HG02763 (cell line): ENCODE measurements around the gene ETHE1.
A peak's percentile ranks its signal among the peaks of the same experiment; 100 is the strongest.
"Not testable (repeated sequence)": the region's sequence is repeated elsewhere in the genome, so short reads cannot be mapped to it uniquely, and the experiment has no call there.

Experiments used
- ATAC-seq: cut with Tn5 transposase; IDR thresholded peaks from one replicate; pipeline ENCODE4 v1.9.1; 2021; ENCODE audit warnings: mild to moderate bottlenecking, moderate library complexity; ENCODE audit not compliant: unreplicated experiment

The ETHE1 gene

DNA sequence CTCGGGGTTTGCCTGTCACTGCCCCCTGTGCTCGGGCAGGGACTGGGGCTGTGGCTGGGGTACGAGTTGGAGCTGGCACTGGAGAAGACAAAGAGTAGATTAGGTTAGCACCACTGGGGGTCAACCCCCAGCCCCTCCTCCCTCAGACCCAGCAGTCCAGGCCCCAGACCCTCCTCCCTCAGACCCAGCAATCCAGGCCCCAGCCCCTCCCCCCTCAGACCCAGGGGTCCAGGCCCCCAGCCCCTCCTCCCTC is 25.1 kb upstream of the ETHE1 start:
- ATAC-seq: no peak

DNA sequence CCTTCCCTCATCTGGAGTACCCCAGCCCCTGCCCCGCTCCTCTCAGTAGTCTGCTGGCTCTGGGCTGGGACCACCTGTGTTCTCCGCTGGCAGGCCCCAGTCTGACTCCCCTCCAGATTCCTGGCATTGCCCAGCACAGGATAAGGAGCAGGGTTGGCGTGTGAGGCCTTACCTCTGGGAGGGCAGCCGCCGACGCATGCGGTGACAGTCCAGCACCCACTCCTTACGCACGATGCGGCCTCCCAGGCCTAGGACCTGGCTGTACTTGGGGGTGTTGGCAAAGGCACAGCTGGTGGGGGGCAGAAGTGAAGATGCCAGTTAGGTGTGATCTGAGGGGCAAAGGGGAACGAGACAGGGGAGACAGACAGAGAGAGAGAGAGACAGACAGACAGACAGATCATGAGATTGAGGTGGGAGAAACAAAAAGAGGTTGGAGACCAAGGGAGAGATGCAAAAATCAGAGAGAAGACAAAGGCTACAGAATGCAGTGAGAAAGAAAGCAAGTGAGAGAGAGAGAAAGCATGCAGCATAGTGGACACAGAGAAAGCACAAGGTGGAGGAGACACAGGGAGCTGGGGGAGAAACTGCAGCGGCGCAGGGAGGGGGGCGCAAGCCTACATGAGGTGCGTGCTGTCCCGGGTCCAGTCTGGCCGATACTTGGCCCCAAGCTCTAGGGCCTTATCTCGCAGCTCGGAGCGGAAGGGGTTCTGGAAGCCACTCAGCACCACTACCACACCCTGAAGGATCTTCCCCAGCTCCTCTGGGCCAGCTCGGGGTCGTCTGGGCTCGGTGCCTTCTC is 24.6 kb upstream of the ETHE1 start:
- ATAC-seq: no peak

DNA sequence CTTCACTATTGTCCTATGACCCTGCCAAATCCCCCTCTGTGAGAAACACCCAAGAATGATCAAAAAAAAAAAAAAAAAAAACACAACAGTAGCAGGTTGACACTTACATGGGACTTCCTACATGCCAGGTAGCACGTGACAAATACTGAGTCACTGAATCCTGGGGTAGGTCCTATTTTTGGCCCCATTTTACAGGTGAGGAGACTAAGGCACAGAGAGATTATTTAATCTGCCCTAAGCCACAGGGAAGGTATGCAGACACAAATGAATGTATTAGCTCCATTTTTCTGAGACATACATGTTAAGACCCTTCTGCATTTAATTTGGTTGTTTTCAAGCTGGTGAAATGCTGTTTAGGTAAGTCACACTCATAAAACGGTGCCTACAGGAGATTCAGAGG is 21.7 kb upstream of the ETHE1 start:
- ATAC-seq: no peak

DNA sequence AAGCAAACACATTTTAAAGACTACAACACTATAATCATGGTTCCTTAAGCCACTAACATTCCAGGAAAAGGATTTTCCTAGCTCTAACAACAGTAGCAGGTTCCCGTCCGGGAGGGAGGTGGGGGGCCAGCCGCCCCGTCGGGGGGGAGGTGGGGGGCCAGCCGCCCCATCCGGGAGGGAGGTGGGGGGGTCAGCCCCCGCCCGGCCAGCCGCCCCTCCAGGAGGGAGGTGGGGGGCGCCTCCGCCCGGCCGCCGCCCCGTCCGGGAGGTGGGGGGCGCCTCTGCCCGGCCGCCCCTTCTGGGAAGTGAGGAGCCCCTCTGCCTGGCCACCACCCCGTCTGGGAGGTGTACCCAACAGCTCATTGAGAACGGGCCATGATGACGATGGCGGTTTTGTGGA is 20.9 kb upstream of the ETHE1 start:
- ATAC-seq: not testable (repeated sequence)

DNA sequence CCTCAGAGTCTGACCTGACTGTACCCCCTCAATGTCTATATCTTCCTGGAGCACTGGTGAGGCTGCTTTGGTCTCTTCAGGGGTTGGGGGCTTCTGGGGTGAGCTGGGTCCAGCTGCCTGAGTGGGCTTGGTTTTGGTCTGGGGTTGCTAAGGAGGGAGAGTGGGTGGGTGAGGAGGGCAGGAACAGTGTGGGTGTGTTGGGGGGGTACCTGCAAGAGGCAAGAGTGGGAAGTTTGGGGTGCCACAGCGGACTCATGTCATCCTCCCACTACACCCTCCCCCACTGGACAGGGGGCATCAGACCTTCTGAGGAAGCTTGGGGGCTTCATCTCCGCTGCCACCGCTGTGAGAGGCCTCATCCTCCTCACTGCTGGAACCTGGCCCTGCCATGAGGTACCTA is 19.6 kb upstream of the ETHE1 start:
- no peak for ATAC-seq

DNA sequence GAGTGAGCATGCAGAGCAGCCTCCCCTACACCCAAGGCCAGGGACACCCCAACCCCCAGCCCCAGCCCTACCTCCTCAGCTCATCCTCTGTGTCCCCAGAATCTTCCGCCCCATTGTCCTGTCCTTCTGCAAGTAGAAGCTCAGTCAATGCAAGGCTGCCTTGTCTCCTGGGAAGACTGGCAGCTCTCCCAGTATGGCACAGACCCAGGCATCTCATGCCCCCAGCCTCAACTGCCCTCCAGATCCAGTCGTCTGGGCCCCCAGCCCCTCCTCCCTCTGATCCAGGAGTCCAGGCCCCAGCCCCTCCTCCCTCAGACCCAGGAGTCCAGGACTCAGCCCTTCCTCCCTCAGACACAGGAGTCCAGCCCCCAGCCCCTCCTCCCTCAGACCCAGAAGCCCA is 19.0 kb upstream of the ETHE1 start:
- ATAC-seq: no peak

DNA sequence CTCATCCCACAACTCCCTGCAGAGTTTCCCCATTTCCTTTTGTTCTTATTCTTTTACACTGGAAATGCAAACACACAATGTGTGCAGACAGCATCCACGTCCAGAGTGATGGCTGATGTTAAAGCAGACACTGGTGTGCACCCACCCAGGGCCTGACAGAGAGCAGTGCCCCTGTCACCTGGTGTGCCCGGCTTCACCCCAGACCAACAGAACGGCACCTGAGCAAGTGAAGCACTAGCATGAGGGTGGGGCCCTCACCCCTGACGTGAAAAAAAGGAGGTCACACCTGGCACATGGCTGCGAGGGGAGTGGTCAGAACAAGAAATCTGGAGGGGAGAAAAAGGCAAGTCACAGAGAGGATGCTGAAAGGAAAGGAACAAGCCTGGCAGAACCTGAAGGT is 18.3 kb upstream of the ETHE1 start:
- ATAC-seq: no peak

DNA sequence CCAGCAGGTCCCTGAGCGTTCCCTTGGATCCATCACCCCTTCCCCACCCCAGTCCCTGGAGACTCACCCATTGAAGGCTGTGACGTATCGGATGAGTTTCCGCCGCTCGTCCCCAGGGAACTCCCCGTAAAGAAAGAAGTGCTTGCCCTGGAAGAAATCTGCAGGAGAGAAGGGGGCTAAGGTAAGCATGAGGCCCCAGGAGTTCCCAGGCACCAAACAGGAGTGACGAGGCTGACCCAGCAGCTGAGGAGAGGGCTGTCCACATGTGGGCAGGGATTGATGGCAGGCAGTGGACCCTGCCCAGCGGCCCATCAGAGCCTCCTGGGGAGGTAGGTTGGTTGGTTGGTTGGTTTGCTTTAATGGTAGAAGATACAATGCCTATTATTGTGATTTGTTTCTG is 17.1 kb upstream of the ETHE1 start:
- ATAC-seq: no peak

DNA sequence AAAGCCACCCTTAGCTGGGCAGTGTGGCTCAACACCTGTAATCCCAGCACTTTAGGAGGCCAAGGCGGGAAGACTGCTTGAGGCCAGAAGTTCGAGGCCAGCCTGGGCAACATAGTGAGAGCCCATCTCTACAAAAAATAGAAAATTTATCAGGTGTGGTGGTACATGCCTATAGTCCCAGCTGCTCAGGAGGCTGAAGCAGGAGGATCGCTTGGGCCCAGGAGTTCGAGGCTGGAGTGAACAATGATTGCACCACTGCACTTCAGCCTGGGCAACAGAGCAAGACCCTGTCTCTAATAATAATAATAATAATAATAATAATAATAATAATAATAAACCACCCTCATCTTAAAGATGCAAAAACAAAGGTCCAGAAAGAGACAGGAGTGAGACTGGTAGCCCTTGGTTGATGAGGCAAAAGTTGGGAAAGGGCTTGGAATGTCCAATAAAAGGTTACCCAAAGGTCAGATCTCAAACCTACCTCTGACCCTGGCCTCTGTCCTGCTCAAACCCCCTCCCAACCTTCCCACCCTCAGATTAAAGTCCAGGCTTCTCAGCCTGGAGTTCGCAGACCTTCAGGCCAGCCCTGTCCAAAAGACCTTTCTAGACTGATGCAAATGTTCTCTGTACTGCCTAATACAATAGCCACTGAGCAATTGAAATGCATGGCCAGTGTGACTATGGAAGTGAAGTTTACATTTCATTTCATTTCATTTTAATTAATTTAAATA is 15.1 kb upstream of the ETHE1 start:
- ATAC-seq: no peak

DNA sequence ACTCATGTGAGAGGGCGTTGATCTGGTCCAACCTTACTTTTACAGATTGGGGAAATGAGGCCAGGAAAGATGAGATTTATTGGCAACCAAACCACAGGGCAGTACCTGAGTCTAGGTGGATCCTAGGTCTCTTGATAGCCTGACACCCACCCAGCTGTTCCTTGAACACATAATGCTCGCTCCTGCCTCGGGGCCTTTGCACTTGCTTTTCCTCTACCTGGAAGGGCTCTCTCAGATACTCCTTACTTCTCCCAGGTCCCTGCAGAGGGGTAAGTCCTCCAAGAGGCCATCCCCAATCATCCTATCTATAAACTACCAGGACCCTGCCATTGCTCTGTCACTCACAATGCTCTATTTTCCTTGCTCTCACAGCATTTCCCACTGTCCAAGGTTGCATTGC is 13.4 kb upstream of the ETHE1 start:
- ATAC-seq: no peak

DNA sequence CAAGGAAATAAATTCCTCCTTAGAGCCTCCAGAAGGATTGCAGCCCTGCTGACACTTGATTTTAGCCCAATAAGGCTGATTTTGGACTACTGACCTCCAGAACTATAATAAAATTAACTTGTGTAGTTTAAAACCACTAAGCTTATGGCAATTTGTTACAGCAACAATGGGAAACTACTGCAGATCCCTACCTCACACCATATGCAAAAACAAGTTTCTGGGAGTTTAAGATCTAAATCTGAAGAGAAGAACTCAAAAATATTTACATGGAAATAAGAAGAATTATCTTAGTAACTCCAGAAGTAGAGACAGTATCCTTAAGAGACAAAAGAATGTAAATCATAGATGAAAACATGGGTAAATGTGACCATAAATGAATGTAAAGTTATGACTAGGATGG is 11.9 kb upstream of the ETHE1 start:
- no peak for ATAC-seq

DNA sequence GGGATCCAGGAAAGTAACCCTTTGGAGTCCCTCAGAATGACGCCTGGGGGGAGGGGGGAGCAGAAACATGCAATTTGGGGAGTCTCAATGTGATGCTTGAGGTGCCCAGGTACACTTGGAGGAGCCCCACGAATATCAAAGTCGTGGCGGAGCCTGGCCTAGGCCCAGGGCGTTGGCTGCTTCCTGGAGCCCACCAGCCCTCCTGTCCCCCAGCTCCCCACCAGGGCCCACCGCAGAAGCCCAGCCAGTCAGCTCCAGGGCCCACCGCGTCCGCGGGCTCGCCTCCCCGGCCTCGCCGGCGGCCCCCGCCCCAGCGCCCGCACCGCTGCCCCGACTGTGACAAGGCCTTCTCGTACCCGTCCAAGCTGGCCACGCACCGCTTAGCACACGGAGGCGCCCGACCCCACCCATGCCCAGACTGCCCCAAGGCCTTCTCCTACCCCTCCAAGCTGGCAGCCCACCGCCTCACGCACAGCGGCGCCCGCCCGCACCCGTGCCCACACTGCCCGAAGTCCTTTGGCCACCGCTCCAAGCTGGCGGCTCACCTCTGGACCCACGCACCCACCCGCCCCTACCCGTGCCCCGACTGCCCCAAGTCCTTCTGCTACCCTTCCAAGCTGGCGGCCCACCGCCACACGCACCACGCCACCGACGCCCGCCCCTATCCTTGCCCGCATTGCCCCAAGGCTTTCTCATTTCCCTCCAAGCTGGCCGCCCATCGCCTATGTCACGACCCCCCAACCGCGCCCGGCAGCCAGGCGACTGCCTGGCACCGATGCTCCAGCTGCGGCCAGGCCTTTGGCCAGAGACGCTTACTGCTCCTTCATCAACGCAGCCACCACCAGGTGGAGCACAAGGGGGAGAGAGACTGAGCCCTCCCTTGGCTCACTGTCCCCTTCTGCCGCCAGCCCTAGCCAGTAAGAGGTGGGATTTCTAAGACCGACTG is 8.1 kb upstream of the ETHE1 start:
- no peak for ATAC-seq

DNA sequence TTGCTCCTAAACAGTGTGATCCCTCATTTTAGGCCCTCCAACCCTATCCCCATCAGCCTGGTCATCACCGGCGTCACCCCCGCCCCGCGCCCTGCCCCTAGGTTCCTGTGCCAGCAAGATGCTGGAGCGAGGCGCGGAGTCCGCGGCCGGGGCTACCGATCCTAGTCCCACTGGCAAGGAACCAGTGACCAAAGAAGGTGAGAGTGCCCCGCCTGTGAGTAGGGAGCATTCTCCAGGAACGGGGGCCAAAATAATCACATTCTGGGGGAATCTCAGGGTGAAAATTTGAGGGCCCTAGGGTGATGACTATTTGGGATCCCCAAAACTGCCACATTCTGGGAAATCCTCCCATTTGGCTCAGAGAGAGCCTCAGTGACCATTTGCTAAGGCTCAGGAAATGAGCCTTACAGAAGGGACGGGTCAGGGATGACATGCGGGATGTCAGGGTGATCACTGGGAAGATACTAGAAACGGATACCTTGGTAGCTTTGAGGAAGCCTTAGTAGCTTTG is 7.4 kb upstream of the ETHE1 start:
- ATAC-seq: no peak

DNA sequence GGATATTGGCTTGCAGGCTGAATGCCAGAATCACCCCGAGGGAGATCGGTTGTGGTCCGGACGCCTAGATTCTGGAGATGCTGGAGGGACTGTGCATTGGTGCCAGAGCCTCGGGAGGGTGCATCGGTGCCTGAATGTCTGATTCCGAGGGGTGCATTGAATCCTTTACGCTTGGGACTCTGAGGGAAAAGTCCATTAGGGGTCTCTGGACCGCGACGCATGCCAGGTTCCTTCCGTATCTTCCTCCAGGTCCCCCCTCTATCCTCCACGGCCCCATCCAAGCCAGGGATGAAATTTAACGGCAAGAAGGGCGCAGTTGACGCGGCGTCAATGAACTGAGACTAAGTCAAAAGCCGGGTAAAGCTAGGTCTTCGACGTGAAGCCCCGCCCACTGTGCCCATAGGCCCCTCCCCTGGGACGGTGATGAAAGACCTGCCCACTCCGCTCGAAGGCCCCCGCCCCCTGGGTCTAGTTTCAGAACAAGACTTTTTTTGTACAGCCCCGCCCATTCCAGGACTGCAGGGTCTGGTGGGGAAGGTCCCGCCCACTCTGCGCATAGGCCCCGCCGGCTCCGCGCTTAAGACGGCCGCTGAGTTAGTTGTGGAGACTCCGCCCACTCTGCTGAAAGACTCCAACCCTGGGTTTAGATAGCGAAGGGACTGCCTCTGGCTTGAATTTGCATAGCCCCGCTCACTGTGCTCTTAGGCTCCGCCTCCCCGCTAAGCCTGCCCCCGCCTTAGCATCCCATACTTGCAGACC is 6.7 kb upstream of the ETHE1 start:
- ATAC-seq: no peak

DNA sequence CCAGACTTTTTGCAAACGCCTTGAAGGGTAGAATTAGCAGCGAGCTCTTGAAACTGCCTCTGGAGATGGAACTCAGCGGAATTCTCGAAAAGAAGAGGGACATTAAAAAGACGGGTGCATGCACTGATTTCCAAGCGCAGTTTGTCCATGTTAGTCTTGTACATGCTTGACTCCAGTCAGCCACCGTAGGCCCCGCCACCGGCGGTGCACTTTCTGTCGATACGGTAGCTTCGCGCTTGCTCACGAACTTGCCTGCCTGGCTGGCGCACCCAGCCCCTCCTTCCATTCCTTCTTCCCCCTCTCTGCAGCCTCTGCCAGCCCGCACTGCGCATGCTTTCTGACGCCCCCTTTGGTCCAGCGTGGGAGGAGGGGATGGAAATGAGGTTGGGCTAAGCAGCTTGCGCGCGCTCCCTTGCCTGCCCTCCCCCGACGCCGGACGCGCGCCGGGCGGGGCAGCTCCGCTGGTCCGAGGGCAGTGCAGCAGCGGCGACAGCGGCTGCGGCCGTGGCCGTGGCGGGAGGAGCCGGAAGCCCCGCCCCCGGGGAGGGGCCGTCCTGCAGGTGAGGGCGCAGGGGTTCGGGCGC is 6.1 kb upstream of the ETHE1 start, which contains the start of gene ZNF575:
Gene ZNF575 (plus strand): TSS at position 227 of the 584 bp plus-strand sequence. CDS start 1,235 bp downstream, outside the sequence.
- peak; percentile 60 for ATAC-seq

DNA sequence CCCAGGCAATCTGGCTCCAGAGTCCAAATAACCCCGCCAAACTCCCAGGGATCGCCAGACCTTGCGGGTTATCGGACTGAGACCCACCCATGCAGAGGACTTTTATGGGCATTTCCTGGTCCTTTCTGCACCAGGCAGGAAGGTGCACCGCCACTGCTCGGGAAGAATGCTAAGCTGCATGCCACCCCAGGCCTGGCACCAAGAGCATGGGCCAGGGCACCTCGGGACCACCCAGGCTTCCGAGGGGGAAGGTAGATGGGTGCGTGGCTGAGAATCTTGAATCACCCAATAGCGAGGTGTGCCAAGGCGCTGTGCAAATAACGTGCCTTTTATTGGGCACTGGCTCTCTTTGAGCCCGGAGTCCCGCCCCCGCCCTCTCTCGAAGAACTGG is 5.6 kb upstream of the ETHE1 start:
- peak; percentile 17 for ATAC-seq

DNA sequence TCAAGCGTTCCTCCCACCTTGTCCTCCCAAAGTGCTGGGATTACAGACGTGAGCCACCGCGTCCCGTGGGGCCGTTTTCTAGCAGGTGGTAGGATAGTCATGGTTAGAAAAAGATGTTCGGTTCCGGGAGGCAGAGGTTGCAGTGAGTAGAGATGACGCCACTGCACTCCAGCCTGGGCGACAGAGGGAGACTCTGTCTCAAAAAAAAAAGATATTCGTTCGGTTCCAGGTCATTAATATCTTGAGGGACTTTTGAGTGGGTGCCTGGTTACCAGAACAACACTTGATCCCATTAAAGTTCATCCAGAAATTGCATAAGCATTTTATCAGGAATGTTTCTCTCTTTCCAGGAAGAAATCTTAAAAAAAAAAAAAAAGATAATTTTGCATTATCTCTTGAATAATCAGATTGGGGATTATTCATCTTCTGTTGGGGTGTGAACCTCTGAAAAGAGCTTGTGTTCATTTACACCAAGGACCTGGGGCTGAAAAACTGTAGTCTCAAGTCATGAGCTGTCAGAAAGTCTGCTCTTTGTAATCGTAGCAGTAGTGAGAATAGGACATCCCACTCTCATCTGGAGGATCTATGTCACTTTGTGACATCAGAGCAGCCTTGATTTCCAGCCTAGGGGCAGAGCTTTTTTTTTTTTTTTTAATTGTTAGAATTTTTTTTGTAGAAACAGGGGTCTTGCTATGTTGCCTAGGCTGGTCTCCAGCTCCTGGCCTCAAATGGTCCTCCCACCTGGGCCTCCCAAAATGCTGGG is 1.0 kb upstream of the ETHE1 start:
- no peak for ATAC-seq

DNA sequence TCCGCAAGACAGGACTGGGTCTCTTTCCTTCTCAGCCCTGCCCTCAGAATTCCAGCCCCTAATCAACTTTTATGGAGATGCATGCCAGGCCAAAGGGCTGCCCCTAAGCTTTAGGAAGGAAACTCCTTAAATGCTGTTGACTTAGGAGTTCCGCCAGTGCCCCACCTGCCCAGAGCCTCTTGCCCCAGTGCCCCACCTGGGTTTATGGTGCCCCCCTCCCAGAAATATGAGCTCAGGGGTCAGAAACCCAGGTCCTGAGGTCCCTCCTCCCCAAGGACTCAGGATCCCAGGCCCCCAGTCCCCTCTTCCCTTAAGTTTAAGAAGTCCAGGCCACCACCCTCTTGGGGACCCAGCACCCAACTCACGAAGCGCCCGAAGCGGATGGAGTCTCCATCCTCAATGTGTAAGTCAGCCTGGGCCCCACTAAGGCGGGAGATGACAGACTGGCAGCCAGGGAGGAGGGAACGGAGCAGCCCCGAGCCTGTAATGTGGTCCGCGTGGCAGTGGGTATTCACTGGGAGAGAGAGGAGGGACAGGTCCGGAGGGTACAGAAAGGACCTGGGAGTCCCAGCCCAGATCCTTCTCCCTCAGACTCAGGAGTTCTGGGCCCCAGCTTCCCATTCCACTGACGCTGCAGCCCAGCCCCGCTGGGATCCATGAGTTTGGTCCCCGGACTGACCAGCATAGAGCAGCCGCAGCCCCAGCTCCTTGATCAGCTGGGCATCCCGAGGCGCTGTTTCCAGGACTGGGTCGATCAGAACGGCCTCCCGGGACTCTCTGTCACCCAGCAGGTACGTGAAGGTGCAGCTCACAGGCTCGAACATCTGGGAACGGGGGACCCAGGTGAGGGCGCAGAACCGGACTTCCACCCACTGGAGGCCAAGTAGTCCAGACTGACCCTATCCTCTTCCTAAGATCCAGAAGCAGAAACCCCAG is 897 bp downstream of the ETHE1 start:
- no peak for ATAC-seq
